Measurements from ENCODE around the gene TCHH.
"Not testable (repeated sequence)": the region's sequence is repeated elsewhere in the genome, so short reads cannot be mapped to it uniquely, and the experiment has no call there.

The TCHH gene

DNA sequence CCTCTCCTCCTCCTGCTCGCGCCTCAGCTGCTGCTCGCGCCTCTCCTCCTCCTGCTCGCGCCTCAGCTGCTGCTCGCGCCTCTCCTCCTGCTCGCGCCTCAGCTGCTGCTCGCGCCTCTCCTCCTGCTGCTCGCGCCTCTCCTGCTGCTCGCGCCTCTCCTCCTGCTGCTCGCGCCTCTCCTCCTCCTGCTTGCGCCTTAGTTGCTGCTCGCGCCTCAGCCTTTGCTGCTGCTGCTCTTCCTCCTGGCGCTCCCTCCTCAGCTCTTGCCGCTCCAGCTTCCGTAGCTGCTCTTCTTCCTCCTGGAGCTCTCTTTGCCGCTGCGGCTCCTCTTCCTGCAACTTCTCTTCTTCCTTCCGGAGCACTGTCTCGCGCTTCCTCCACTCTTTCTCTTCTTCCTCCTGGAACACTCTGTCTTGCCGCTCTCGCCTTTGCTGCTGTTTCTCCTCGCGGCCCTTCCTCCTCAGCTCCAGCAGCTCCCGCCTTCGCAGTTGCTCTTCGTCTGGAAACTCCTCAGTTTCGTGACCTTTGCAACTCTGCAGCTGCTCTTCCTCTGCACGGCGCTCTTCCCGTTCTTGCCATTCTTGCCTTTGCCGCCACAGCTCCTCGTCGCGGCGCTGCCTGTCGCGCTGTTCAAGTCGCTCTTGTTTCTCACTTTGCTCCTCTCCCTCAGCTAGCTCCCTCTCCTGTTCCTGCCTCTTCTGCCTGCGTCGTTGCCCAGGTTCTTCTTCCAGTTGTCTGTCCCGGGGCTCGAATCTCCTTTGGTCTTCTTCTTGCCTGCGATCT, 3.0 kb downstream of the TCHH start:
- no peak for DNase-seq

GRCh38 chr1:152111515-152111968, 3.7 kb downstream of the TCHH start:
- DNase-seq = no peak

DNA sequence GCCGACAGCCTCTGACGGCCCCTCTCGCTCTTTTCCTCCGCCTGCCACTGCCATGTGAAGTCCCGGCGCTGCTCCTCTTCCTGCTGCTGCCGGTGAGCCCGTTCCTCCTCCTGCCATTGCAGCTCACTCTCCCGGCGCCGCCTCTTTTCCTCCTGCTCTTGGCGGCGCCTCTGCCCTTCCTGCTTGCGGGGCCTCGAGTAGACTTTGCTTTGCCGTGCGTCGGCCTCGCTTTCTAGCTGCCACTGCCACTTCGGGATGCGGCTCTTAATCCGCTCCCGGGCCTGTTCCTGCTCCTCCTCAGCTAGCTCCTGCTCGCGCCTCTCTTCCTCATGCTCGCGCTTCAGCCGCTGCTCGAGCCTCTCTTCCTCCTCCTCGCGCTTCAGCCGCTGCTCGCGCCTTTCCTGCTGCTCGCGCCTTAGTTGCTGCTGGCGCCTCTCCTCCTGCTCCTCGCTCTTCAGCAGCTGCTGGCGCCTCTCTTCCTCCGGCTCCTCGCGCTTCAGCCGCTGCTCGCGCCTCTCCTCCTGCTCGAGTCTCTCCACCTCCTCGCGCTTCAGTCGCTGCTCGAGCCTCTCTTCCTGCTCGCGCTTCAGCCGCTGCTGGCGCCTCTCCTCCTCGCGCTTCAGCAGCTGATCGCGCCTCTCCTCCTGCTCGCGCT, 4.3 kb downstream of the TCHH start:
- no peak for DNase-seq

GRCh38 chr1:152110365-152110859, 4.8 kb downstream of the TCHH start:
- no peak for DNase-seq

- DNase-seq = no peak
Measured at GRCh38 chr1:152109998-152110294, 5.3 kb downstream of the TCHH start.

DNA sequence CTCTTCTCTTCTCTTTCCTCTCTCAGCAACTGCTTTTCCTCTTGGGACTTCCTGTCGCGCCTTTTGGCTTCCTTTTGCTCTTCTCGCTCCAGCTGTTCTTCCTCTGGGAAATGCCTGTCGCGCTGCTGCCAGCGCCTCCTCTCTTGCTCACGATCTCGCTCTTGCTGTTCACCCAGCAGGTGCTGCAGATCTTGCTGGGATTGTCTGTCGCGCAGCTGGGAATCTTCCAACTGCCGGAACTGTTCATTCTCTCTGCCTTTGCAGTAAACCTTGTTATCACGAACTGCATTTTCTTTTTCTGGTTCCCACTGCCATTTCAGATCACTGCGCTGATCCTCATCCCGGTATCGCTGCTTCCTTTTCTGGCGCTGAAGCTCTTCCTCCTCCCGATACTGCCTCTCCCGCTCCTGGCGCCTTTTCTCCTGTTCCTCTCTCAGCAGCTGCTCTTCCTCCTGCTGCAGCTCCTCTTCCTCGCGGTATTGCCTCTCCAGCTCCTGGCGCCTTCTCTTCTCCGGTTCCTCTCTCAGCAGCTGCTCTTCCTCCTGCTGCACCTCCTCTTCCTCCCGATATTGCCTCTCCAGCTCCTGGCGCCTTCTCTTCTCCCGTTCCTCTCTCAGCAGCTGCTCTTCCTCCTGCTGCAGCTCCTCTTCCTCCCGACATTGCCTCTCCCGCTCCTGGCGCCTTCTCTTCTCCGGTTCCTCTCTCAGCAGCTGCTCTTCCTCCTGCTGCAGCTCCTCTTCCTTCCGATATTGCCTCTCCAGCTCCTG, 5.8 kb downstream of the TCHH start:
- DNase-seq = no peak

DNA sequence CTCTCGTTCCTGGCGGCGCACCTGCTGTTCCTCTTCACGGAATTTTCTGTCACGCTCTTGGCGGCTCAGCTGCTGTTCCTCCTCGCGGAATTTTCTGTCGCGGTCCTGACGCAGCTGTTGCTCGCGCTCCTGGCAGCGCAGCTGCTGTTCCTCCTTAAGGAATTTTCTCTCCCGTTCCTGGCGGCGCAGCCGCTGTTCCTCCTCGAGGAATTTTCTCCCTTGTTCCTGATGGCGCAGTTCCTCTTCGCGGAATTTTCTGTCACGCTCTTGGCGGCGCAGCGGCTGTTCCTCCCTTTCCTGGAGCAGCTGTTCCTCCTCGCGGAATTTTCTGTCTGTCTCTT, 6.4 kb downstream of the TCHH start:
- DNase-seq = no peak

GRCh38 chr1:152107984-152108881, 7.0 kb downstream of the TCHH start:
- no peak for DNase-seq

DNA sequence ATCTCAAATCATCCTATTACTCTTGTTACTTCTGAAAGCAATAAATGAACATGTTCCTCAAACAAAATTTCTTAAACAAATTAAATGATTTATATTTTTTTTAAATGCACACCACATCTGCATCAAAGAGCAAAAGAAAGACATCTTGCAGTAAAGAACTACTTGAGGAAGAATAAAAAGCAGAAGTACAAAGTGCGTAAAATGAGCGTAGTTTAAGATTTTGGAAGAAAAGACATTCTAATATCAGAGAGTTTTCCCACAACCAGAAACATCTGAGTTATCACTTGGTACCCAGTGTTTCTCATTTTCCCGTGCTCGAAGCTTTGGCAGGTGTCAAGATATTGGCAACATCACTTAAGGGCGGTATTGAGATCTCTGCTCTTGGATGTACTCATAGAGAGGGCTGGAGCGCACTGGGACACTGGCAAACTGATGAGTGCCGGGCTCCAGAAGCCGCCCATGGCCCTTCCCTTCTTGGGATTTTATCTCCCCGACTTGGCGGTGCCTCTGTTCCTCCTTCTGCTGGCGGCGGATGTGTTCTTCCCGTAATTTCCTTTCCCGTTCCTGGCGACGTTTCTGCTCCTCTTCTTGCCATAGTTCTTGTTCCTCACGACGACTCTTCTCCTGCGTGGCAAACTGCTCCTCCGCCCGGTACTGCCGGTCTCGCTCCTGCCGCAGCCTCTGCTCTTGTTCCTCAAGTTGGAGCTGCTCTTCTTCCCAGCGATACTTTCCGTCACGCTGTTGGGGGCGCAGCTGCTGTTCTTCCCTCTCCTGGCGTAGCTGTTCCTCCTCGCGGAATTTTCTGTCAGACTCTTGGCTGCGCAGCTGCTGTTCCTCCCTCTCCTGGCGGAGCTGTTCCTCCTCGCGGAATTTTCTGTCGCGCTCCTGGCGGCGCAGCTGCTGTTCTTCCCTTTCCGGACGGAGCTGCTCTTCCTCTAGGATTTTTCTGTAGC, 7.9 kb downstream of the TCHH start:
- DNase-seq = no peak

GRCh38 chr1:152104854-152105253, 10.4 kb downstream of the TCHH start:
- no peak for DNase-seq

DNA sequence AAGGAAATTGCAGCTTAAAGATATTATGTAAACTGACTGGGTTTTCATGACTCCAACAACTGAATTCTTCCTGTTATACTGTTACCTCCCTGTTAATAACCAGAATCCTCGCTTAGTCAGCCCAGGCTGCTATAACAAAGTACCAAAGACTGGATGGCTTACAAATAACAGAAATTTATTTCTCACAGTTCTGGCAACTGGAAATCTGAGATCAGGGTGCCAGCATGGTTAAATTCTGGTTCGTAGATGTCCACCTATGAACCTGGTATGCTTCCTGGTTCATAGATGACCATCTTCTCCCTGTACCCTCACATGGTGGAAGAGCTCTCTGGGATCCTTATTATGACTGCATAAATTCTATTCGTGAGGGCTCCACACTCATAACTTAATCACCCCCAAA, 18.3 kb downstream of the TCHH start:
- DNase-seq = no peak

- no peak for DNase-seq
Measured at GRCh38 chr1:152089014-152089674, 26.1 kb downstream of the TCHH start, which contains the start of gene TCHHL1. TSS of gene TCHHL1 (minus strand) at chr1:152089064. CDS start at chr1:152088143, 921 bp downstream.

DNA sequence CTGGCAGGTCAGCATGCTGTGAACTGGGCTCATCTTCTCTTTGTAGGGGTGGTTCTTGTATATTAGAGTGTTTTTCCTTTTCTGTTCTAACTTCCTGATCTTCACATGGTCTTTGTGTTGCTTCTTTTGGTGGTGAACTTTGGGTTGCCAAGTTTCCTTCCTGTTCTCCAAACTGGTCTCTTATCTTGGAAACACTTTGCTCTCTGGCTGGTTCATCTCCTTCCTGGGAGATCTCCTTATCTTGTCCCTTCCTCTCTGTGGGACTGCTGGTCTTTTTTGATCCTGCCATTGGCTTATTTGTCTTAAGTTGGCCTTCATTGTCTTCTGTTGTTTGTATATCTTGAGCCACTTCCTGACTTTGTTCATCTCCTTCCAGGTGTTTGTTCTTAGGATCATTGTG, 28.5 kb downstream of the TCHH start:
- DNase-seq = no peak

GRCh38 chr1:152084853-152085252, 30.4 kb downstream of the TCHH start:
- no peak for DNase-seq

DNA sequence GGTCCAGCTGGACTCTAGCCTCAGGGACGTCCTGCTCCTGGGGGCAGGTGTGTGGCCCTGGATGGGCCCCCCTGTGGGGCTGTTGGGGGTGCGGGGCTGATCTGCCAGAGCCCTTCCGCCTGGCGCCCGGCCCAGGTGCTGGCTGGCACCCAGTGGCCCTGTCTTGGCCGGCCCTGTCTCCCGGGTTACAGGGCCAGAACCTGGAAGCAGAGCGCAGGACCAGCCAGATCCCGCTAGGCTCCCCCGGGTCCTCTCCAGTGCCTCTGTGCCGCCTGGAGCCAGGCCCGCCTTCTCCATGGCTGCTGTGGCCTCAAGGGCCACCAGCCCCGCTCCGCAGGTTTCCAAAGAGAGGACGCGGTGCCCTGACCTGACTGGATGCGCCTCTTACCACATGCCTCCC, 34.2 kb downstream of the TCHH start:
- DNase-seq = not testable (repeated sequence)

DNA sequence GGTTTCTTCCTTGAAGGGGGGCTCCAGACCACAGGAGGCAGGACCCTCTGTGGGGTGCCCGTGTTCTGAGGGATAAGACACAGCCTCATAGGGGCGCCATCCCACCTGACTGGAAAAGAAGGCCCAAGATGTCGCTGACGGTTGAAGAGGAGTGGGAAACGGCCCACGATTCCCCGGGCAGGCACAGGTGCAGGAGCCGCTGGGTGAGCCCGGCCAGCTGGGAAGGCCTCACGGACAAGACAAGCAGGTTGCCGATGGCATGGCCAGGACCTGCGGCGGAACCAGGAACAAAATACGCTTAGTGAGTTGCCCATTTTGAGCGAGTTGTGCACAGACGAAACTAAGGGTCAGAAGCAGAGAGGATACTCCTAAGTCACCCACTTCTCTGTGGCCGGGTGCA, 34.8 kb downstream of the TCHH start:
- not testable (repeated sequence) for DNase-seq

GRCh38 chr1:152078831-152079441, 36.3 kb downstream of the TCHH start:
- no peak for DNase-seq

- no peak for DNase-seq
Measured at GRCh38 chr1:152072311-152072710, 42.9 kb downstream of the TCHH start.

GRCh38 chr1:152071123-152071522, 44.1 kb downstream of the TCHH start:
- no peak for DNase-seq

DNA sequence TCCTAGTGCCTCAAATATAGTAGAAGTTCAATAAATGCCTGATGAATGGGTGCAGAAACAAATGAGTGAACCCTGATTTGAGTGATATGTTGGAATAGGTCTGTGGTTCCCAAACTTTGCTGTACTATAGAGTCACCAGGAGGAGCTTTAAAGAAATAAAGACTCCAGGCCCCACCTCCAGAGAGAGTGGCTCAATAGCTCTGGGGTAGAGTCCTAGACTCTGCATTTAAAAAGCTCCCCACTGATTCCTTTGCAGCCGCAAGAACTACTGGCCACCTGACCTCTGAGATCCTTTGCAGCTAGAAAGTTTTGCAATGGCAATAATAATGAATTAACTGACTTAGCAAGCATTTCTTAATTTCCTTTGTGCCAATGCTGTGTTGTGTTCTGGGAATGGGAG, 47.3 kb downstream of the TCHH start:
- DNase-seq = no peak

GRCh38 chr1:152067150-152067549, 48.1 kb downstream of the TCHH start:
- no peak for DNase-seq
